A673 (cell line): Measurements from ENCODE around the gene IPP. TPM values are rescaled to one million over a fixed set of nuclear protein-coding genes. Genes with fewer than 3 reads are reported as not detected.
"Not testable (repeated sequence)": the region's sequence is repeated elsewhere in the genome, so short reads cannot be mapped to it uniquely, and the experiment has no call there.

Source experiments
- BruUV-seq: library from RNA; stranded (reverse); fragments of 400-500 nt; replicated peaks from 2 replicates; lab custom pipeline; 2021; lab: Mats Ljungman, UMichigan
- CTCF ChIA-PET: fragments of 300-600 bp; sonication (Branson Sonifier 250); formaldehyde crosslinking; loops from one replicate; lab custom pipeline; 2022; ENCODE audit warnings: antibody characterized with exemption; lab: Charles Lee
- POLR2A ChIA-PET: fragments of 300-600 bp; sonication (Branson Sonifier 250); formaldehyde crosslinking; loops from one replicate; lab custom pipeline; 2022; ENCODE audit warnings: antibody characterized with exemption; ENCODE audit not compliant: low non-redundant PET; lab: Charles Lee
- DNase-seq: peaks from one replicate; pipeline ENCODE4 v3.0.0-alpha.2; 2015; ENCODE audit warnings: low spot score
- H3K27ac ChIP-seq: fragments of 200-600 bp; sonication (generic); 2 replicates; pipeline ENCODE4 v1.5.1; 2016; ENCODE audit warnings: mixed run types, low read depth, mild to moderate bottlenecking, mixed read lengths, antibody characterized with exemption, low read length; ENCODE audit not compliant: poor library complexity, severe bottlenecking
- H3K27me3 ChIP-seq: fragments of 200-600 bp; sonication (generic); replicated peaks from 2 replicates; pipeline ENCODE4 v1.6.1; 2017; ENCODE audit warnings: mixed run types, low read depth, mild to moderate bottlenecking, mixed read lengths, antibody characterized with exemption, low read length; ENCODE audit not compliant: insufficient read depth, poor library complexity
- H3K36me3 ChIP-seq: fragments of 200-600 bp; sonication (generic); 2 replicates; pipeline ENCODE4 v1.6.1; 2016; ENCODE audit warnings: mixed run types, mild to moderate bottlenecking, mixed read lengths, antibody characterized with exemption, low read length; ENCODE audit not compliant: insufficient read depth, poor library complexity, severe bottlenecking
- H3K4me1 ChIP-seq: fragments of 200-600 bp; sonication (generic); 2 replicates; pipeline ENCODE4 v1.6.1; 2017; ENCODE audit warnings: mixed run types, mild to moderate bottlenecking, mixed read lengths, antibody characterized with exemption, low read length; ENCODE audit not compliant: insufficient read depth, poor library complexity, severe bottlenecking
- H3K4me3 ChIP-seq: fragments of 200-600 bp; sonication (generic); 2 replicates; pipeline ENCODE4 v1.5.1; 2016; ENCODE audit warnings: low read depth, mixed run types, mild to moderate bottlenecking, mixed read lengths, low read length; ENCODE audit not compliant: poor library complexity, severe bottlenecking
- H3K9me3 ChIP-seq: fragments of 200-600 bp; sonication (generic); 2 replicates; pipeline ENCODE4 v1.6.1; 2016; ENCODE audit warnings: mixed run types, low read depth, mild to moderate bottlenecking, mixed read lengths, antibody characterized with exemption, low read length; ENCODE audit not compliant: poor library complexity, severe bottlenecking
- CTCF ChIP-seq: fragments of 300-800, 200-600 bp; sonication (generic); conservative IDR thresholded peaks from 2 replicates; pipeline ENCODE4 v1.5.1; 2017; ENCODE audit warnings: low read depth, mild to moderate bottlenecking, antibody characterized with exemption, low read length, moderate library complexity, mixed read lengths
- EZH2 ChIP-seq: fragments of 200-600 bp; sonication (generic); IDR thresholded peaks from 2 replicates; pipeline ENCODE4 v1.6.1; 2017; ENCODE audit warnings: borderline replicate concordance, low read depth, mild to moderate bottlenecking, mixed read lengths, antibody characterized with exemption, low read length; ENCODE audit not compliant: poor library complexity, severe bottlenecking
- intact Hi-C: fragments of 100-400 bp; cut with micrococcal nuclease; formaldehyde crosslinking; loops from one replicate; pipeline ENCODE4 v1.10.0; 2022; ENCODE audit not compliant: unreplicated experiment
- total RNA-seq: library from RNA; stranded (reverse); gene quantifications from 2 replicates; pipeline ENCODE4 v1.2.3, GENCODE V29; 2021

Gene IPP
- total RNA-seq, 1 experiment from 2014 or later: 15.7 TPM

GRCh38 chr1:45704637-45705036, 45.8 kb downstream of the IPP start:
- BruUV-seq: no TSS peak
- Histone ChIP-seq H3K4me3 (no peak overlapping the region), H3K36me3 (no peaks in the 10 kb centered on the region), H3K4me1 (no peaks in the 10 kb centered on the region), H3K27ac (no peak overlapping the region), H3K27me3 (no peaks in the 10 kb centered on the region), H3K9me3 (no peaks in the 10 kb centered on the region)
- CTCF ChIA-PET: no interaction called here
- intact Hi-C loops: no loop called here
- no peak for DNase-seq
- POLR2A ChIA-PET: no interaction called here
- no peak for TF ChIP-seq CTCF
- TF ChIP-seq EZH2: no peak

GRCh38 chr1:45694823-45695222, 55.6 kb downstream of the IPP start:
- POLR2A ChIA-PET: no interaction called here
- CTCF ChIA-PET: no interaction called here
- TF ChIP-seq EZH2: no peak
- TF ChIP-seq CTCF: no peak
- Histone ChIP-seq H3K4me3 (no peak overlapping the region), H3K9me3 (no peaks in the 10 kb centered on the region), H3K27me3 (no peaks in the 10 kb centered on the region), H3K4me1 (no peaks in the 10 kb centered on the region), H3K36me3 (peaks cover 41% of the 10 kb centered on the region), H3K27ac (no peak overlapping the region)
- DNase-seq: no peak
- intact Hi-C loops: no loop called here
- BruUV-seq: no TSS peak

GRCh38 chr1:45693811-45694210, 56.6 kb downstream of the IPP start:
- H3K4me3 ChIP-seq, DNase-seq, H3K27me3 ChIP-seq, CTCF ChIA-PET, H3K27ac ChIP-seq, H3K9me3 ChIP-seq, BruUV-seq, intact Hi-C loops, POLR2A ChIA-PET, H3K4me1 ChIP-seq: not testable (repeated sequence)
- H3K36me3 ChIP-seq: peaks cover 42% of the 10 kb centered on the region
